Measurements from ENCODE around the gene KCTD21.

- no peak for TF ChIP-seq CTCF (IDR thresholded peaks at IDR 0.05; ENCODE audit: poor library complexity)
- TF ChIP-seq EZH2 (IDR thresholded peaks at IDR 0.05; ENCODE audit: borderline replicate concordance), result no peak
- no peak for TF ChIP-seq EZH2phosphoT487 (IDR thresholded peaks at IDR 0.05; ENCODE audit: low read depth, severe bottlenecking, unreplicated experiment)
Measured at GRCh38 chr11:78190374-78190773, 1.9 kb upstream of the KCTD21 start.

All from hepatocyte (in vitro differentiated cells).